Stimulated activated CD4-positive, alpha-beta T cell treated with anti-CD3 and anti-CD28 coated beads, TNF-alpha, amount 100 ng/mL, for 1 hour (primary cell): ENCODE measurements around the gene MAGT1.
"Not testable (repeated sequence)": the region's sequence is repeated elsewhere in the genome, so short reads cannot be mapped to it uniquely, and the experiment has no call there.

Experiments
- DNase-seq, 3 donors: peaks; one replicate each; pipeline ENCODE4 v3.0.0-alpha.2; 2020; ENCODE audit warnings: low read depth in 3 of 3, low spot score in 1 of 3

The MAGT1 gene

GRCh38 chrX:77875372-77875771 lies 19.9 kb downstream of the MAGT1 start:
- no peak for DNase-seq

- DNase-seq: not testable (repeated sequence)
Observed at GRCh38 chrX:77831544-77831943, 63.7 kb downstream of the MAGT1 start.

- DNase-seq: not testable (repeated sequence)
Observed at GRCh38 chrX:77821989-77822388, 73.2 kb downstream of the MAGT1 start.

- no peak for DNase-seq
Observed at GRCh38 chrX:77820091-77820727, 75.0 kb downstream of the MAGT1 start.

- DNase-seq: no peak
Observed at GRCh38 chrX:77814210-77814609, 81.0 kb downstream of the MAGT1 start.

GRCh38 chrX:77802201-77802600 lies 93.0 kb downstream of the MAGT1 start:
- DNase-seq: no peak

- no peak for DNase-seq
Observed at GRCh38 chrX:77795124-77795523, 100.1 kb downstream of the MAGT1 start.

- DNase-seq: no peak
Observed at GRCh38 chrX:77793946-77794345, 101.3 kb downstream of the MAGT1 start.

- no peak for DNase-seq
Observed at GRCh38 chrX:77788050-77788449, 107.2 kb downstream of the MAGT1 start.

GRCh38 chrX:77786365-77786680 lies 108.9 kb downstream of the MAGT1 start:
- DNase-seq: no peak

- peak; percentile 35 to 41 (median 41) for DNase-seq
Observed at GRCh38 chrX:77785486-77786364, 109.5 kb downstream of the MAGT1 start, which contains the start of gene ATRX. TSS of gene ATRX (minus strand) at chrX:77786216. CDS start at chrX:77786001, 215 bp downstream.

GRCh38 chrX:77779695-77780094 lies 115.5 kb downstream of the MAGT1 start:
- no peak for DNase-seq

- DNase-seq: no peak
Observed at GRCh38 chrX:77776659-77777058, 118.6 kb downstream of the MAGT1 start.
